ENCODE measurements around the gene ATRNL1.
"Not testable (repeated sequence)": the region's sequence is repeated elsewhere in the genome, so short reads cannot be mapped to it uniquely, and the experiment has no call there.

Gene ATRNL1

DNA sequence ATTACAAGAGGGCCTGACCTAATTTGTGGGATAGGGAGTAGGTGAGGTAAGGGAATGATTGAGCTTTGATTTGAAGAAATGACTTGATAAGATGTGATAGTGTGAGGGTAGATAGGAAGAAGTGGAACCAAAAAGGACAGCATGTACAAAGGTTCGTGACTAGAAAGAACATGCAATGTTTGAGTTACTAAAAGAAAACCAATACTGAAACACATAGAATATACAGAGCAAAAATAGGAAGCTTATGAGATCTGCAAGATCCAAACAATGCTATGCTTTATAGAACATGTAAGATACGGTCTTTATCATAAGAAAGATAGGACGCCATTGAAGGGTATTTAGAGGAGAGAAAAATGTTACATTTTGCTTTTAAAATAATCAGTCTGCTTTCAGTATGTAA lies 343.8 kb downstream of the ATRNL1 start:
- no peak for DNase-seq

DNA sequence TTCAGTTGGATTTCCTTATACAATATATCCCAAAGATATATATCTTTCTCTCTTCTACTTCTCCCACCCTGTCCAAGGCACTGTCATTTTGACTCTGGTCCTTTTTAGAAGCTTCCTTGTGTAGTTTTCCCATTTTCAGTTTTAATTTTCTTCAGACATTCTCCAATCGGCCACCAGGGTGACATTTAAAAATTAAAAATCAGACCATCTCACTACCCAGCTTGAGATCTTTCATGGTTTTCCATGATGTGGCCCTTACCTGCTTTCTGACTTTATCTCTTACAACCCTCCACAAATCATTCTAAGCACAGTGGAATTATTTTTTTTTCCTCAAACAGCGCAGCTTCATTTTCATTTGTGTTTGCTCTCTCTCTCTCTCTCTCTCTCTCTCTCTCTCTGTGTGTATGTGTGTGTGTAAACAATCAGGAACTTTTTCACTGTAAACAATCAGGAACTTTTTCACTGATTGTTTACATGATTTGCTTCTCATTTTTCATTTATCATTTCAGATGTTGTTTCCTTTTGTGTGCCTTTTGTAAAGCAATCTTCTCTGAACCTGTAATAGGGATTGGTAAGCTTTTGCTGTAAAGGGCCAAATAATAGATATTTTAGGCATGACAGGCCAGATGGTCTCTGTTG lies 348.9 kb downstream of the ATRNL1 start:
- DNase-seq, result no peak

DNA sequence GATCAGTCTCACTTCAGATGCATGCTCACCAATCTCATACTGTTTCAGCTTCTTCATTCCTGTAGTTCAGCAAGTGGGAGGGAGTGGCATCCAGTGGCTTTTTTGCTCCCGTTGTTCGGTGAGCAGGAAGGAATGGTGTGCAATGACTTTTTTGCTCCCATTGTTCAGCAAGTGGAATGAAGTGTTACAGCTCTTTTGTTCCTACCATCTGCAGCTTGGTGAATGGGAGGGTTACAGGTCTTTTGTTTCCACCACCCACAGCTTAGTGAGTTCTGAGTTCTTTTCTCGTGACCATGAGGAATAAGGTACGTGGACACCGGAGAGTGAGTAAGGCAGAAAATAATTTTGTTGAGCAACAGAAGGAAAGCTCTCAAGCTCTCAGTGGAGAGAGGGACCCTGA lies 363.6 kb downstream of the ATRNL1 start:
- no peak for DNase-seq

DNA sequence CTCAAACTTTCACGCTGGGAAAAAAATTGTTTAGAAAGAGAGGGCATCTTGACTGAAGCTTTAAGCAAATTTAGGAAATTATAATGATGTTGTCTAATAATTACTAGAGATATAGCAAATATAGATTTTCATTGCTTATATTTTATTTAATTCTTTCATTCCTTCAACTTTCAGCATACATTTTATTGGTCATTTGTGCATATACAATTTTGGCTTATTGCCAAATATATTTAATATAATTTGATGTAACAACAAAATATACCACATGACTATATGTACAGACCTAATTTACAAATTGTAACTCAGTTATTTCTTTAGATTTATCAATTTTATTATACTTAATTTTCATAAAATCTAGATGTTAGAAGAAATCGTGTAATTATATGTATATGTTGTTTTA lies 390.1 kb downstream of the ATRNL1 start:
- DNase-seq, result no peak

DNA sequence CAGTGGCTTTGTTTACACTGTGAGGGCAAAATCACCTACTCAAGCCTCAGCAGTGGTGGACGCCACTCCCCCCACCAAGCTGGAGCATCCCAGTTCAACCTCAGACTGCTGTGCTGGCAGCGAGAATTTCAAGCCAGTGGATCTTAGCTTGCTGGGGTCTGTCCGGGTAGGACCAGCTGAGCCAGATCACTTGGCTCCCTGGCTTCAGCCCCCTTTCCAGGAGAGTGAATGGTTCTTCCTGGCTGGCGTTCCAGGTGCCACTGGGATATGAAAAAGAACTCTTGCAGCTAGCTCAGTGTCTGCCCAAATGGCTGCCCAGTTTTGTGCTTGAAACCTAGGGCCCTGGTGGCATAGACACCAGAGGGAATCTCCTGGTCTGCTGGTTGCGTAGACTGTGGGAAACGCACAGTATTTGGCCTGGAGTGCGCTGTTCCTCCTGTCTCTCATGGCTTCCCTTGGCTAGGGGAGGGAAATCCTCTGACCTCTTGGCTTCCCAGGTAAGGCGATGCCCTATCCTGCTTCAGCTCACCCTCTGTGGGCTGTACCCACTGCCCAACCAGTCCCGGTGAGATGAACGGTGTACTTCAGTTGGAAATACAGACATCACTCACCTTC lies 398.5 kb downstream of the ATRNL1 start:
- DNase-seq, result no peak

DNA sequence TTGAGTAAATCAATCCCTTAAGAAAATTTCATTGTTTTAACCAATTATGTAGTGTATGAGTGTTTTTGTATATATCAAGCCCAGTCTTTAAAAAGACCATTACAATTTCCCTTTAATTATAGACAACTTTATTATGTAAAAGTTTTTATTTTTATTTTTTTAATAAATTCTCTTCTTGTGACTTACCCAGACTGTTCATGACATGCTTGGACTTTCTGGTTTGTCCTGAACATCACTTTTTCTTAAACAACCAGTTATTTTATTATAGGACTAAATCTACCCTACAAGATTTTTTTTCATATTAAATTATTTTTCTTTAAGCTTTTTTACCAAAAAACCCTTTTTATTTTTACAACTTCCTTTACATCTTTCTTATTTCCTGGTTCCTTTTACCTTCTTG lies 410.4 kb downstream of the ATRNL1 start:
- no peak for DNase-seq

DNA sequence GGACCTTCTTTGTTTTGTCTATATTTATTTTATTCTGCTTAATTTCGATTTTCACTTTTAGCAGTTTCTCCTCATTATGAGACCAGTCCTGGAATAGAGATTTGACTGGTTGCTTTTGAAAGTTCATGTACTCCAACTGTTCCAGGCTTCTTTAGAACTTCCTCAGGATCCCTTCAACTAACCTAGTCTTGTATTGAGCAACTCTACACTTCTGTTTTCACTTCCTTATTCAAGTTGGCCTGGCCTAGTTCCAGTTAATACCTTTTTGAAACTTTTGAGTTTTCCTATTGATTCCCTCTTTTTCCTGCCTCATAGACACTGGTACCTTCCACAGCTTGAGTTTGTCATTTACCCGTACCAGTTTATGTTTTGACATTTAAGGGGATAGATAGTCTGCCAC lies 421.7 kb downstream of the ATRNL1 start:
- no peak for DNase-seq

DNA sequence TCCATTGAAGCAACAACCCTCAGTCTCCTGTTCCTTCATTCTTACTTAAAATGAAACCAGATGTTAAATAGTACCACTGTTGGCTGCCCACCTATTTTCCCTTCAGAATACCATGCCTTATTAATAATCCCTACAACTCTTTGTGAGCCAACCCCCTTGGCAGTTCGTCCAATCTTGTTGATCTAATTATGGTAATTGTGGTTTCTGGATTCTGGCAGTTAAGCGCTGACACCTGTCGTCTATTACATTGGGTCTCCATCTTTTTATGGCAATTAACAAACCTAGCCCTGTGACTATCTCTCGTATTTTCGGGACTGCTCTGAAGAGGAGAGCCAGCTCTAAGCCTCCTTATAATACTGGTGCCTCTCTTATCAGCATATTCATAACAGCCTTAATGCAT lies 432.0 kb downstream of the ATRNL1 start:
- no peak for DNase-seq

DNA sequence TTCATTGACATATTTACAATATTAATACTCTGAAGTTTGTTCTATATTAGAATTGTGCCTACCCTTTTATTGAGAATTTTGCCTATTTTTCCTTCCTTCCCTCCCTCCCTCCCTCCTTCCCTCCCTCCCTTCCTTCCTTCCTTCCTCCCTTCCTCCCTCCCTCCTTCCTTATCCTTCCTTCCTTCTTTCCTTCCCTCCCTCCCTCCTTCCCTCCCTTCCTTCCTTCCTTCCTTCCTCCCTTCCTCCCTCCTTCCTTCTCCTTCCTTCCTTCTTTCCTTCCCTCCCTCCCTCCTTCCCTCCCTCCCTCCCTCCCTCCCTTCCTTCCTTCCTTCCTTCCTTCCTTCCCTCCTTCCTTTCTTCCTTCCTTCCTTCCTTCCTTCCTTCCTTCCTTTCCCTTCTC lies 434.5 kb downstream of the ATRNL1 start:
- DNase-seq, result not testable (repeated sequence)

DNA sequence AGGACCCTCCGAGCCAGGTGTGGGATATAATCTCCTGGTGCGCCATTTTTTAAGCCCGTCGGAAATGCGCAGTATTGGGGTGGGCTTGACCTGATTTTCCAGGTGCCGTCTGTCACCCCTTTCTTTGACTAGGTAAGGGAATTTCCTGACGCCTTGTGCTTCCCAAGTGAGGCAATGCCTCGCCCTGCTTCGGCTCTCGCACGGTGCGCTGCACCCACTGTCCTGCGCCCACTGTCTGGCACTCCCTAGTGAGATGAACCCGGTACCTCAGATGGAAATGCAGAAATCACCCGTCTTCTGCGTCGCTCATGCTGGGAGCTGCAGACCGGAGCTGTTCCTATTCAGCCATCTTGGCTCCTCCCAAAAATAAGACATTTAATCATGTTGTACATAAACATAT lies 443.2 kb downstream of the ATRNL1 start:
- not testable (repeated sequence) for DNase-seq

DNA sequence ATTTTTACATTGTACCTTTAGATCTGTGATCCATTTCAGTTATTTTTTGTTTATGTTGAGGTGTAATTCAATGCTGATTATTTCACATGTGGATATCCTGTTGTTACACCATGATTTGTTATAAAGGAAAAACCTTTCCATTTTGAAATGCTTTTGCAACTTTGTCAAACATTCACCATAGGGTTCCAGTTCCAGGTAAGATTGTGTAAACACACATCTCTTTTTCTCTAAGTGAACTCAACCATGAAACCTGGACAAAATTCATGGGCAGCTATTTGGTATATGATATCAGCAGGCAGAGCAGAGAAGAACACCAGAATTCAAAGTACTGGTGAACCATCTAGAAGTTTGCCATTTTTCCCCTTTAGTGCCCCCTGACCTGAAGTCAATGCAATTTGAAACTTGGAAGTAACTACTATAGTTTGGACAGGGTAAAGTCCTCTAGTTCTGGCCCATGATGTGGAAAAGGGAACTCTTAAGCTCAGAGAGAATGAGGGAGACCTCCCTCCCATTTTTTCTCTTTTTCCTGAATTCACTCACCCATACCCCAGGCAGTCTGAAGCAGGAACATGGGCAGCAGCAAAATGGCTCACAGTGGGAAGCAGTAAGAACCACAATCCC lies 446.1 kb downstream of the ATRNL1 start:
- no peak for DNase-seq

DNA sequence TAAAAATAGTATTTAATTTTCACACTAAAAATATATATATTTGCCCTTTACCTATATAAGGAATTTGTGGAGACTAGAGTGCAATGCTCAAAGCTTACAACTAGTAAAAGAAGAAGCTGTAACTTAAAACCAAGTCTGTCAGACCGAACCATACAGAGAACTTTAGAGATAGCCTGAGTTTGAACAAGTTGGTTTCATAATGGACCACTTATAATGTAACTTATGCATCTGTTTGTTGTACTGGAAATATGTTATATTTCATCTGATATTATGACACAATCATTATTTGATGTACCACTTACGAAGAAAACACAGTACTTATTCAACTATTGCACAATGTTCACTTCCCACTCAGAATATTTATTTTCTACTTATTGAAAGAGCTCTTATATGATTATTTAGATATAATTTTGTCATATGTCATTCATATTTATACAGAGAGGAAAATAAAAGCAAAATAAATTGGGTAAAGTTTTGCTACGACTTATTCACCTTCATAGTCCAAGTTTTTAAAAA lies 462.8 kb downstream of the ATRNL1 start:
- no peak for DNase-seq

DNA sequence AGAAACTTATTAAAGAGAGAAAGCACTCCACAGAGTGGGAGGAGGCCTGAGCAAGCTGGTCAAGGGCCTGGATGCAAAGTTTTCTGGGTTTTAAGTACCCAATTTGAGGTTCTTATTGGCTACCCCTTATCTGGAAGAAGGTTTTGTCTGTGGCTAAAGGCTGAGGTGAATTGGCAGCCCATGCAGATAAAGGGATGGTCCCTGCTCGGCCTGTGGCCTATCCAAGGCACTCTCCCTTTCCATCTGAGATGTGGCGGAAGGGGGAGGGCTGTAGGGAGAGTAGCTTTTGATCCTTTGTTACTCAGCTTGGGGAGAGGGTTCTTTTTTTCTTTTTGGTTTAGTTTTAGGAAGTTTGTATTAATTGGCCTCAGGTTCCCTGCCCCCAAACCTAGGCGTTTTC lies 465.1 kb downstream of the ATRNL1 start:
- no peak for DNase-seq

DNA sequence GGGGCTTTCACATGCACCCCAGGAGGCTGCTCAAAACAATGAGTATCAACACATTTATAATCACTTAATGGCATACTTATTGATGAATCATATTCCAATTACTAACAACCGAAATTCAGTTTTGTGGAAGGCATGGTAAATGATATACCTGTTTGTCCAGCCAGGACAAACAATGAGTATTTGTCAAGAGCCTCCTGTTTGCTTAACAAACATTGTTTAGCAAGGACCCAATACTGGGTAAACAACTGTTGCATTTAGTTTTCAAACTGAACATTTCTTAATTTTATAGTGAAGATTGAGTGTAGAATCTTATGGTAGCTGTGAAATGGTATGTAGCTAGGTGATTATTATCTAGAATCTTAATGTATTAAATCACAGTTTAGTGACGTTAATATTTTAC lies 473.7 kb downstream of the ATRNL1 start:
- no peak for DNase-seq

DNA sequence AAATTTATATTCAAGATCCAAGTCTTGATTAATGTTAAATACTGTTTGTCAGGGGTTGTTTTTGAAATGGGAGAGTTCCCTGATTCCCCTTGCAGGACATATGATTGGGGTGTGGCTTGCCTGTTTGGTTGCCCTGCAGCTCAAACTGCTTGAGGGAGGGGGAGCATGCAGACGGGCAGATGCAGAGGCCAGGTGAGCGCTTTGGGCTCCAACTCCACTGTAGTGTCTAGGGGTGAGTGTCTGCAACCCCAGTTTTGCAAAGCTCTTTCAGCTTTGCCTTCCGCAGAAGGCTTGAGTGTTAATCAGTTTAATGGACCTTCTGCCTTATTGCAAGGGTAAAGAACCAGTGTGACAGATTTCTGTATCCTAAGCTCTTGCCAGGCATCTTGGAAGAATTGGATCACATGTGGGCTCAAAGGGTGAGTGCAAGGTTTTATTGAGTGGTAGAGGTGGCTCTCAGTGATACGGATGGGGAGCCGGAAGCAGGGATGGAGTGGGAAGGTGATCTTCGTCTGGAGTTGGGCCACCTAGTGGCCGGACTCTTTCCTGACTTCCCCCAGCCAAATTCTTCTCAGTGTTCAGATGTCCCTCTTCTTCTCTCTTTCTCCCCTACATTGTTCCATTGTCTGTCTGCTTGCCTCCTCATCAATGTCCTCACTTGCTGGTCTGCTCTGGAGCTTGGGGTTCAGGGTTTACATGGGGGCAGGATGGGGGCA lies 479.7 kb downstream of the ATRNL1 start:
- no peak for DNase-seq

DNA sequence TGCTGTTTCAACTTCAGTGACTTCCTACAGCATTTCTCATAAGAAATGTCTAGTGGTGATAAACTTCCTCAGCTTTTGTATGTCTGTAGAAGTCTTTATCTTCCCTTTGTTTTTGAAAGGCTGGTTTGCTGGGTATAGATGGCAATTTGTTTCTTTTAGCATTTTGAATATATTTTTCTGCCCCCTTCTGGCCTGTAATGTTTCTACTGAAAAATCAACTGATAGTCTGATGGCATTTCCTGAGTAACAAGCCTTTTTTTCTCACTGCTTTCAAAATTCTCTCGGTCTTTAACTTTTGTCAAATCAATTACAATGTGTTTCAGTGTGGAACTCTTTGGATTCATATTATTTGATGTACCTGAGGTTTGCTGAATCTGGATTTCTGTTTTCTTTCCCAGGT lies 487.1 kb downstream of the ATRNL1 start:
- DNase-seq, result no peak

DNA sequence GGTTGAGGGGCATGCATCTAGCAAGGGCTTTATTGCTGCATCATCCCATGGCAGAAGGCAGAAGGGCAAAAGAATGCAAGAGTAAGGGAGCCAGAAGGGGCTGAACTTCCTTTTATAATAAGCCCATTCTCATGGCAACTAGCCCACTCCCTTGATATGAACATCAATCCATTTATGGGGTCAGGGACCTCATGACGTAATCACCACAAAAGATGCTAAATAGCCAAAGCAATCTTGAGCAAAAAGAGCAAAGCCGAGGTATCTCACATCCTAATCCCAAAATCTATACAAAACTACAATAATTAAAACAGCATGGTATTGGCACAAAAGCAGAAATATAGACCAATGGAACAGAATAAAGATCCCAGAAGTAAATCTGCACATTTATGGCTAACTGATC lies 499.9 kb downstream of the ATRNL1 start:
- DNase-seq, result no peak

DNA sequence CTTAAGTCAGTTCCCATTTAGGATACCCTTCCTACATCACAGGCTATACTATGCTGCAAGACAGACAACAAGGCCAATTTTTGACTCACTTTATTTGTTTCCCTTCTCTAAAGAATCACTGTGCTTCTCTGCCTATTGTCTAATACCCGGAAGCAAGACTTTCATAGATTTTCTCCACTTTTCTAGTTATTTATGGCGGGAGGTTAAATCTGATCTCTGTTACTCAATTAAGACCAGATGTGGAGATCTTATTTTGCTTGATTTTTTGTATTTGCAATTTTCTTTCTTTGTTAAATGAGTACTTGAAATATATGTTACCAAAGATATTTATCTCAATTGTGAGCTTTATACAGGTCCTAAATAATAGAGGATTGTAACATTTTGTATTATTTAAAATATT lies 511.5 kb downstream of the ATRNL1 start:
- DNase-seq, result no peak

DNA sequence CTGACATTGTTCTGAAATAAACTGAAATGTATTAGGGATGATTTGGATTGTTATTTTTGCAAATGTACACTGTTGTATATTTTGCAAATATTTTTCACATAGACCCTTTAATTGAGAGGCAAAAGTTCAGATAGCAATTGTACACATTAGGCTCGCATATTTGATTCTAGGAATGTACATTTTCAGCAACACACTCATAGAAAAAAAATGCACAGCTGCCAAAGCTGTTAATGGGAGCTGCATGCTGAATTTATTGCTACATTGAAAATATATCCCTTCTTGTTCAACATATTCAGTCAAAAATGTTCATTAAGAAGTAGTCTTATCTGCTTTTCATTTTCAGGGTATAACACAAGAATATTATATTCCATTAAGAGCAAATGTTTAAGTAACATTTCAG lies 512.9 kb downstream of the ATRNL1 start:
- no peak for DNase-seq

DNA sequence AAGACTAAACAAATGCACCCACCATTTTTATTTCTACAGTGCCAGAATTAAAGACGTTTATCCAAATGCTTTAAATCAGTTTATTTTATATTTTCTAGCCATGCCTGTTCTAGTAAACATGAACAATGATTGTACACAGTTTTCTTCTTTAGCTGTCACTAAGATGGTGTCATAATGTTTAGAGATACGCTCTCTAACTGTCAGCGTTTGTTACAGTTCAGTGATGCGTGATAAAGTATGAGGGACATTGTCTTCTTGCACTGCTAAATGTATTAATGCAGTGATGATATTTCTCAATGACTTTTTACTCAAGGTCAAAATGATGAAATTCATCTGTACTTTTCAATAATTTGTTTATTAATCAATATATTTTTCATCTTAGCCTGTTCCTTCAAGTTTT lies 513.6 kb downstream of the ATRNL1 start:
- peak; percentile 4 for DNase-seq

DNA sequence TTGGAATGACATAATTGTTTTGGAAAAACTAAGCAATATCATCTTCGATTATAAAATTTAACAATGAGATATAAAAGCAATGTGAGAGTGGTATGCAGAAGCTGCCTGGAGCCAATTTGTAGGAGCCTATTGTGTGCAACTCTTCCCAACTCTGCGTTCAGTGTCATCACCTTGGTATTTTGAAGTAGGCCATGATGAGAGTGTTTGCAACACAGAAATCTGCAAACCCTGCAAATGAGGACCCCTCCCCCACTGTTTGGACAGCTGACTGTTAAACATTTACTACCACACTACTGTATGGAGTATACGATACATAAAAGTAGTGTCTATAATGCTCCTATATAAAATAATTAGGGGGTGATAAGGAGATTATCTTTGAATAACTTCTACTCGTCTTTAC lies 531.3 kb downstream of the ATRNL1 start:
- DNase-seq, result no peak

DNA sequence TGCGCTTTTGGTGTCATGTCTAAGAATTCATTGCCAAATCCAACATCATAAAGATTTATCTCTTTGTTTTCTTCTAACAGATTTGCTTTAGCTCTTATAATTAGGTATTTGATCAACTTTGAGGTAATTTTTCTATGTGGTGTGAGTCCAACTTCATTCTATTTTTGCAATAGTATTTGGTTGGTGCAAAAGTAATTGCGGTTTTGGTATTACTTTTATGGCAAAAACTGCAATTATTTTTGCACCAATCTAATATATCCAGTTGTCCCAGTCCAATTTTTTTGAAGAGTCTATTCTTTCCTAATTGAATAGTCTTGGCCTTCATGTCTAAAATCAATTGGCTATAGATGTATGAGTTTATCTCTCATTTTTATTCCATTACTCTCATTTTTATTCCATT lies 535.5 kb downstream of the ATRNL1 start:
- no peak for DNase-seq

DNA sequence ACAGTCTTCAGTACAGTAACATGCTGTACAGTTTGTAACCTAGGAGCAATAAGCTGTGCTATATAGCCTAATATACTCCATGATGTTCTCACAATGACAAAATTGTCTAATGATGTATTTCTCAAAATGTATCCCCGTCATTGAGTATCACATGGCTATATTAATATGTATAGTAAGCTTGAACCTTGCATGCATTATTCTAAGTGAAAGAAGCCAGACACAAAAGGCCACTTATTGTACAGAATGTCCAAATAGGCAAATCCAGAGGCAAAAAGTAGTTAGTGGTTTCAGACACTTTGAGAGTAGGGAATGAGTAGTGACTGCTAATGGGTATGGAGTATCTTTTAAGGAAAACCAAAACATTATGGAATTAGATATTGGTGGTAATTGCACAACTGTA lies 545.1 kb downstream of the ATRNL1 start:
- no peak for DNase-seq

DNA sequence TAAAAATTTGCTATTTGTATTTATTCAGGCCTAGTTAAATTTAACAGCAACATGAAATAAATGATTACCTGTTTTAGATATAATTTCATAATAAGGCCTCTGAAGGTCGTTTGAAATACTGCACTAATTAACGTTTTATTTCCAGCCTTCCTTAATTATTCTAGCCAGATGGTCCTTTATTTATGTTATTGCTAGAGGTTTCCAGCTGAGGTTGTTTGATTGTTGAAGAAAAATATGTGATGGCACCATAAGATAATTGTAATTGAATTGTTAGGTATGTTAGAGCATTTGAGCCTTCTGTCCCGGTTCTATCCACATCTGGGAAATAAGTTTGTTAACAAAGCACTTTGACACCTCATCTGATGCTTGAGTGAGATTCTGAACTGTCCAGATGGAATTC lies 556.1 kb downstream of the ATRNL1 start:
- no peak for DNase-seq

All from kidney glomerular epithelial cell (primary cell).